Fibroblast of lung (primary cell): ENCODE measurements around the gene CACNA2D3.

Experiments used
- EZH2 ChIP-seq: IDR thresholded peaks from 2 replicates; pipeline ENCODE4 v1.5.1; 2012; ENCODE audit warnings: low read length, control low read depth, mild to moderate bottlenecking; ENCODE audit errors: missing control alignments
- TF ChIP-seq, protein P1 (sequence below), 2 donors: IDR thresholded peaks in 1 of 2; conservative IDR thresholded peaks in 1 of 2; 1 replicate in 1 of 2; 2 replicates in 1 of 2; pipeline ENCODE4 v1.5.1; 2011 to 2012; ENCODE audit warnings: low read length in 2 of 2, control low read depth in 1 of 2, inconsistent platforms in 1 of 2, low read depth in 1 of 2, mild to moderate bottlenecking in 1 of 2

DNA sequence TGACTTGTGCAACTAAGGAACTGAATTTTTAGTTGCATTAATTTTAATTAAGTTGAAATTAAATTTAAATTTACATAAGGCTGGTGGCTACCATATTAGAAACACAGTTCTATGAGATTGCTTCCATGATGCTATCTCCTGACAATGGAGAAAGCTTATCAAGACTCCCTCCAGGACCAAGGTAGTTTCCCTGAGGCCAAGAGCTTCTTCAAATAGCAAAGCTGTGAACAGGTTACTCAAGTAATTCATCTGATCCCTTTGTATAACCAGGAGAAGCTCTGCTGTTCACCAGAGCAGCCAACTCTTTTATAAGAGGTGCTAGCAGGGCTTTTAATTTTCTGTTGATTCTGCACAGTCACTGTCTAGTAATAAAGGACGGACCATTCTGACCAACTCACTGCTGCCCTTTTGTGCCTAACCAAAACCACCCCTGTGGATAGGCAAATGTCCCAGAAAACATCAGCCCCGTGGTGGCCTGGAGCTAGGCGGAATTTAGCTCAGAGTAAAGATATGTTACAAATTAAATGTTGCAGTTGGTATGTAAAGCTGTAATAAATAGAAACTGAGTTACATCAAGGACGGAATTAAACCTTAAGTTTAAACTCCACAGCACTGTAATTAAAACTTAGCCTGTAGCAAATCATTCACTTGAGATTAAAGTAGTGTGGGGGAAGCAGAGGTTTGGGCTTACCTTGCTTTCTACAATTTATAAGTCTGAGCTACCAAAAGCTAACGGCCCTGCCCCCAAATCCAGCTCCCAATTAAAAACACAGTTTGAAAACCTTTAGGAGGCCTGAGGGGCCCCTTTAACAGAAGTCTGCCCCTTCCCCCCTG, 861.1 kb downstream of the CACNA2D3 start:
- TF ChIP-seq, protein P1, sequence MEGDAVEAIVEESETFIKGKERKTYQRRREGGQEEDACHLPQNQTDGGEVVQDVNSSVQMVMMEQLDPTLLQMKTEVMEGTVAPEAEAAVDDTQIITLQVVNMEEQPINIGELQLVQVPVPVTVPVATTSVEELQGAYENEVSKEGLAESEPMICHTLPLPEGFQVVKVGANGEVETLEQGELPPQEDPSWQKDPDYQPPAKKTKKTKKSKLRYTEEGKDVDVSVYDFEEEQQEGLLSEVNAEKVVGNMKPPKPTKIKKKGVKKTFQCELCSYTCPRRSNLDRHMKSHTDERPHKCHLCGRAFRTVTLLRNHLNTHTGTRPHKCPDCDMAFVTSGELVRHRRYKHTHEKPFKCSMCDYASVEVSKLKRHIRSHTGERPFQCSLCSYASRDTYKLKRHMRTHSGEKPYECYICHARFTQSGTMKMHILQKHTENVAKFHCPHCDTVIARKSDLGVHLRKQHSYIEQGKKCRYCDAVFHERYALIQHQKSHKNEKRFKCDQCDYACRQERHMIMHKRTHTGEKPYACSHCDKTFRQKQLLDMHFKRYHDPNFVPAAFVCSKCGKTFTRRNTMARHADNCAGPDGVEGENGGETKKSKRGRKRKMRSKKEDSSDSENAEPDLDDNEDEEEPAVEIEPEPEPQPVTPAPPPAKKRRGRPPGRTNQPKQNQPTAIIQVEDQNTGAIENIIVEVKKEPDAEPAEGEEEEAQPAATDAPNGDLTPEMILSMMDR (conservative IDR thresholded peaks at IDR 0.05 in 1 of 2, IDR thresholded peaks at IDR 0.05 in 1 of 2; ENCODE audit: low read depth in 1 of 2, low read length in 2 of 2), result no peak
- no peak for TF ChIP-seq EZH2
